PC-9 (cell line): Measurements from ENCODE around the gene DZIP3. TPM values are rescaled to one million over a fixed set of nuclear protein-coding genes. Genes with fewer than 3 reads are reported as not detected.

ENCODE experiments used
- BruUV-seq: library from RNA; stranded (reverse); fragments of 400-500 nt; replicated peaks from 2 replicates; lab custom pipeline; 2021; lab: Mats Ljungman, UMichigan
- CTCF ChIA-PET: fragments of 300-600 bp; sonication (Branson Sonifier 250); formaldehyde crosslinking; loops from one replicate; lab custom pipeline; 2022; ENCODE audit warnings: antibody characterized with exemption; lab: Charles Lee
- POLR2A ChIA-PET: fragments of 300-600 bp; sonication (Branson Sonifier 250); formaldehyde crosslinking; loops from one replicate; lab custom pipeline; 2022; ENCODE audit warnings: antibody characterized with exemption; ENCODE audit not compliant: unreplicated experiment; lab: Charles Lee
- DNase-seq, 2 experiments: peaks; one replicate each; pipeline versions ENCODE4 v3.0.0 to v3.0.0-alpha.2; 2015 to 2022; ENCODE audit warnings: mixed read lengths in 1 of 2
- H2AFZ ChIP-seq: fragments of 200-600 bp; sonication (generic); 2 replicates; pipeline ENCODE4 v1.8.1; 2017; ENCODE audit warnings: antibody characterized with exemption
- H3F3A ChIP-seq: fragments of 200-600 bp; sonication (generic); 2 replicates; pipeline ENCODE4 v1.8.1; 2017; ENCODE audit warnings: antibody characterized with exemption, mild to moderate bottlenecking, low read depth; ENCODE audit not compliant: insufficient read depth
- H3K27ac ChIP-seq: fragments of 200-600 bp; sonication (generic); 2 replicates; pipeline ENCODE4 v1.6.1; 2016; ENCODE audit warnings: mixed run types
- H3K27me3 ChIP-seq: fragments of 200-600 bp; sonication (generic); 2 replicates; pipeline ENCODE4 v1.6.1; 2016; ENCODE audit warnings: low read depth, mixed run types; ENCODE audit not compliant: insufficient read depth
- H3K36me3 ChIP-seq: fragments of 200-600 bp; sonication (generic); 2 replicates; pipeline ENCODE4 v1.6.1; 2016; ENCODE audit warnings: low read depth, mixed run types
- H3K4me1 ChIP-seq: fragments of 200-600 bp; sonication (generic); replicated peaks from 2 replicates; pipeline ENCODE4 v1.6.1; 2016; ENCODE audit warnings: mixed run types; ENCODE audit not compliant: insufficient read depth
- H3K4me2 ChIP-seq: fragments of 200-600 bp; sonication (generic); 2 replicates; pipeline ENCODE4 v1.6.1; 2017; ENCODE audit warnings: mixed run types
- H3K4me3 ChIP-seq: fragments of 200-600 bp; sonication (generic); 2 replicates; pipeline ENCODE4 v1.6.1; 2016; ENCODE audit warnings: mixed run types
- H3K79me2 ChIP-seq: fragments of 200-600 bp; sonication (generic); 2 replicates; pipeline ENCODE4 v1.6.1; 2017; ENCODE audit warnings: low read depth, mixed run types
- H3K9me2 ChIP-seq: fragments of 200-600 bp; sonication (generic); 2 replicates; pipeline ENCODE4 v1.8.1; 2017; ENCODE audit warnings: mild to moderate bottlenecking; ENCODE audit not compliant: insufficient read depth
- H3K9me3 ChIP-seq: fragments of 200-600 bp; sonication (generic); 2 replicates; pipeline ENCODE4 v1.8.1; 2016; ENCODE audit warnings: low read depth; ENCODE audit not compliant: insufficient read depth
- H4K20me1 ChIP-seq: fragments of 200-600 bp; sonication (generic); 2 replicates; pipeline ENCODE4 v1.8.1; 2017; ENCODE audit not compliant: insufficient read depth
- CTCF ChIP-seq: fragments of 200-600 bp; sonication (generic); conservative IDR thresholded peaks from 2 replicates; pipeline ENCODE4 v1.6.1; 2017; ENCODE audit warnings: mixed run types, antibody characterized with exemption, mild to moderate bottlenecking, moderate library complexity
- EZH2 ChIP-seq: fragments of 200-600 bp; sonication (generic); IDR thresholded peaks from 2 replicates; pipeline ENCODE4 v1.8.0; 2017; ENCODE audit warnings: antibody characterized with exemption, low read depth
- intact Hi-C: fragments of 100-400 bp; cut with micrococcal nuclease; formaldehyde crosslinking; loops from one replicate; pipeline ENCODE4 v1.10.0; 2022; ENCODE audit not compliant: unreplicated experiment
- total RNA-seq: library from RNA; stranded (reverse); gene quantifications from 2 replicates; pipeline ENCODE4 v1.2.3, GENCODE V29; 2021

Gene DZIP3
- total RNA-seq, 1 experiment from 2014 or later, result 14.5 TPM

- CTCF ChIA-PET, result interaction anchor here (0.6 to 0.8 kb wide), 3 partner anchors 26 to 602 kb away, joined by 3 read pairs; no protein-coding TSS in a partner anchor
- BruUV-seq, result no TSS peak
- Histone ChIP-seq H3K4me2 (peak overlapping the region; percentile 53), H2AFZ (no peak overlapping the region), H3K4me3 (no peak overlapping the region), H3K9me2 (no peaks in the 10 kb centered on the region), H3K79me2 (no peaks in the 10 kb centered on the region), H3K27me3 (no peaks in the 10 kb centered on the region), H3K27ac (no peak overlapping the region), H3K36me3 (no peaks in the 10 kb centered on the region), H3F3A (peaks cover 4% of the 10 kb centered on the region; the same call in 1 of the 2 replicates), H3K4me1 (no peaks in the 10 kb centered on the region), H4K20me1 (no peaks in the 10 kb centered on the region), H3K9me3 (no peaks in the 10 kb centered on the region)
- intact Hi-C loops, result loop anchor here (1.0 to 5.0 kb wide), 5 partner anchors 157 to 421 kb away; no protein-coding TSS in a partner anchor
- DNase-seq, result no peak
- POLR2A ChIA-PET, result no interaction called here
- no peak for TF ChIP-seq EZH2
- TF ChIP-seq CTCF, result no peak
These were observed 72.2 kb downstream of the DZIP3 start for GRCh38 chr3:108661699-108662098.

- no peak overlapping the region for H3K4me3 ChIP-seq
- H2AFZ ChIP-seq, result no peak overlapping the region
- H3K27me3 ChIP-seq, result no peaks in the 10 kb centered on the region
- POLR2A ChIA-PET, result no interaction called here
- H3F3A ChIP-seq, result peaks cover 4% of the 10 kb centered on the region; the same call in 1 of the 2 replicates
- no peaks in the 10 kb centered on the region for H3K4me1 ChIP-seq
- intact Hi-C loops, result loop anchor here (1.0 to 5.0 kb wide), 5 partner anchors 157 to 421 kb away; no protein-coding TSS in a partner anchor
- H3K36me3 ChIP-seq, result no peaks in the 10 kb centered on the region
- no TSS peak for BruUV-seq
- H3K79me2 ChIP-seq, result no peaks in the 10 kb centered on the region
- TF ChIP-seq EZH2, result no peak
- peak; percentile 98 for TF ChIP-seq CTCF
- H3K27ac ChIP-seq, result no peak overlapping the region
- CTCF ChIA-PET, result interaction anchor here (0.6 to 0.8 kb wide), 3 partner anchors 156 to 602 kb away, joined by 3 to 4 read pairs (median 3); no protein-coding TSS in a partner anchor
- no peaks in the 10 kb centered on the region for H3K9me2 ChIP-seq
- no peaks in the 10 kb centered on the region for H4K20me1 ChIP-seq
- peak overlapping the region; percentile 53 for H3K4me2 ChIP-seq
- peak; percentile 19 to 66 for DNase-seq
- H3K9me3 ChIP-seq, result no peaks in the 10 kb centered on the region
These were observed 72.7 kb downstream of the DZIP3 start for GRCh38 chr3:108662142-108662738.

- H3F3A ChIP-seq, result peaks cover 4% of the 10 kb centered on the region; the same call in 1 of the 2 replicates
- H3K4me3 ChIP-seq, result no peak overlapping the region
- TF ChIP-seq EZH2, result no peak
- no peak for TF ChIP-seq CTCF
- H2AFZ ChIP-seq, result no peak overlapping the region
- BruUV-seq, result no TSS peak
- no peaks in the 10 kb centered on the region for H3K36me3 ChIP-seq
- no peak for DNase-seq
- H3K9me2 ChIP-seq, result peaks cover 5% of the 10 kb centered on the region; the same call in 1 of the 2 replicates
- H3K27me3 ChIP-seq, result no peaks in the 10 kb centered on the region
- no peaks in the 10 kb centered on the region for H3K9me3 ChIP-seq
- no peak overlapping the region for H3K4me2 ChIP-seq
- H3K27ac ChIP-seq, result no peak overlapping the region
- no peaks in the 10 kb centered on the region for H4K20me1 ChIP-seq
- H3K4me1 ChIP-seq, result no peaks in the 10 kb centered on the region
- POLR2A ChIA-PET, result no interaction called here
- H3K79me2 ChIP-seq, result no peaks in the 10 kb centered on the region
- CTCF ChIA-PET, result interaction anchor here (0.5 kb wide), 1 partner anchor 714 kb away, joined by 5 read pairs; no protein-coding TSS in a partner anchor
- intact Hi-C loops, result loop anchor here (5.0 kb wide), 1 partner anchor 353 kb away; no protein-coding TSS in a partner anchor
These were observed 74.7 kb downstream of the DZIP3 start for GRCh38 chr3:108664266-108664665.
